ENCODE data around the gene SUSD3. TPM values are rescaled to one million over a fixed set of nuclear protein-coding genes. Genes with fewer than 3 reads are reported as not detected.

The SUSD3 gene
- total RNA-seq, 1 donor from 2014 or later, result not detected

DNA sequence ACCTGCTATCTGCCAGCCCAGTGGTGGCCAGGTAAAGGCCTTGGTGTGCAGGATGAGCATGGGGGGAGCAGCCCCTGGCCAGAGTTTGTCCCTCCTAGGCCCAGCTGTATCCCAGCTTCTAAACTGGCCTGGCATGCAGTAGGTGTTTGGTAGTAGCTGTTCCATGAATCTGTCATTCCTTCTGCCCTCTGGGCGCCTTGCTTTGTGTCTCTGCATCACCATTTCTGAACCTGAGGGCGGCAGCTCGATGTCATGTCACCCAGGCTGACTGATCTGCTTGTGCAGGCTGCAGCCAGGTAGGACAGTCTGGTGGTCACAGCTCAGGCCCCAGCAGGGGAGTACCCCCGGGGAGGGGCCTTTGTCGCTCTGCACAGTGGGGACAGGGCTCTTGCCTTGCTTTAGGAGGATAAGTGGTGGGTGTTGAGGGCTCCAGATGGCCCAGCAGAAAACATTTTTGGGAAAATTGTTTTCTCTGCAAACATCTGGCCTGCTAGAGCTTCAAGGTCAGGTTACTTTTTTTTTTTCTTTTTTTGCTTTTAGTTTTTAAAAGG, 4.6 kb upstream of the SUSD3 start:
- no peaks in the 10 kb centered on the region for H3K4me1 Mint-ChIP-seq
- H3K27me3 Mint-ChIP-seq (ENCODE audit: low read depth), result peaks cover 4% of the 10 kb centered on the region
- no peak overlapping the region for H3K4me3 Mint-ChIP-seq
- H3K27ac Mint-ChIP-seq (ENCODE audit: unreplicated experiment), result no peak overlapping the region
- TF ChIP-seq, protein P1, sequence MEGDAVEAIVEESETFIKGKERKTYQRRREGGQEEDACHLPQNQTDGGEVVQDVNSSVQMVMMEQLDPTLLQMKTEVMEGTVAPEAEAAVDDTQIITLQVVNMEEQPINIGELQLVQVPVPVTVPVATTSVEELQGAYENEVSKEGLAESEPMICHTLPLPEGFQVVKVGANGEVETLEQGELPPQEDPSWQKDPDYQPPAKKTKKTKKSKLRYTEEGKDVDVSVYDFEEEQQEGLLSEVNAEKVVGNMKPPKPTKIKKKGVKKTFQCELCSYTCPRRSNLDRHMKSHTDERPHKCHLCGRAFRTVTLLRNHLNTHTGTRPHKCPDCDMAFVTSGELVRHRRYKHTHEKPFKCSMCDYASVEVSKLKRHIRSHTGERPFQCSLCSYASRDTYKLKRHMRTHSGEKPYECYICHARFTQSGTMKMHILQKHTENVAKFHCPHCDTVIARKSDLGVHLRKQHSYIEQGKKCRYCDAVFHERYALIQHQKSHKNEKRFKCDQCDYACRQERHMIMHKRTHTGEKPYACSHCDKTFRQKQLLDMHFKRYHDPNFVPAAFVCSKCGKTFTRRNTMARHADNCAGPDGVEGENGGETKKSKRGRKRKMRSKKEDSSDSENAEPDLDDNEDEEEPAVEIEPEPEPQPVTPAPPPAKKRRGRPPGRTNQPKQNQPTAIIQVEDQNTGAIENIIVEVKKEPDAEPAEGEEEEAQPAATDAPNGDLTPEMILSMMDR (conservative IDR thresholded peaks at IDR 0.05), result no peak
- DNase-seq (ENCODE audit: low read depth, low spot score), result no peak
- H3K9me3 Mint-ChIP-seq, result no peaks in the 10 kb centered on the region
- H3K36me3 Mint-ChIP-seq (ENCODE audit: low read depth), result no peaks in the 10 kb centered on the region

DNA sequence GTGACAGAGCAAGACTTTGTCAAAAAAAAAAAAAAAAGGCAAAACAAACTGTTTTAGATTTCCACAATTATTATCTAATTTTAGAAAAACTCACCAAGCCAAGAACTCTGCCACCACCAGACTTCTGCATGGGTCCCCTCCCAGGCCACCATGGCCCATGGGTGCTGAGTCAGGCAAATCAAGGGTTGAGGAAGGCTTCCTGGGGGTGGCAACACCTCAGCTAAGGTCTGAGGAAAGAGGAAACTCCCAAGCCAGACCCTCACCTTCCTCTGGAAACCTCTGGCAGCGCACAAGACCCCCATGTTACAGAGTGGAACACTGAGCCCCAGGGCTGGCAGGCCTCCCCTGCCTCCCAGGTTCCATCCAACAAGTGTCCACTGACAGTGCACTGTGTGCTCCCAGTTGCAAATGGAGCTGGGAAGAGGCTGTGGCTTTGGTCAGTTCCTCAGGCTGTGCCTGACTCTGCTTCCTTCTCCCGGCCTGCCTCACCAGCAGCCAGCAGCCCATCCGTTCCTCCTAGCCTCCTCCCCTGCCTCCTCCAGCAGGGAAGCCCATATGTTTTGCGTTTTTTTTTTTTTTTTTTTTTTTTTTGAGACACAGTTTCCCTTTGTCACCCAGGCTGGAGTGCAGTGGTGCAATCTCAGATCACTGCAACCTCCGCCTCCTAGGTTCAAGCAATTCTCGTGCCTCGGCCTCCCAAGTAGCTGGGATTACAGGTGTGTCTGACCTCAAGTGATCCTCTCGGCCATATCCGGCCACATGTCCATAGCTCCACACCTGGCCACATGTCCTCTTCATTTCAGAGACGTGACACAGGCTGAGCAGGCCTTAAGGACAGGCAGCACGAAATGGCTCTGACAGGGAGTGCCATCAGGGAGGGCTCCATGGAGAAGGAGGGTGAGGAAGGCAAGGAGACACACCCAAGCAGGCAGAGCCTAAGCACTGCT, 3.5 kb upstream of the SUSD3 start:
- no peaks in the 10 kb centered on the region for H3K36me3 Mint-ChIP-seq (ENCODE audit: low read depth)
- no peak for DNase-seq (ENCODE audit: low read depth, low spot score)
- H3K27me3 Mint-ChIP-seq (ENCODE audit: low read depth), result peaks cover 14% of the 10 kb centered on the region
- H3K27ac Mint-ChIP-seq (ENCODE audit: unreplicated experiment), result peak overlapping the region; percentile 50
- TF ChIP-seq, protein P1 (conservative IDR thresholded peaks at IDR 0.05), result no peak
- no peaks in the 10 kb centered on the region for H3K9me3 Mint-ChIP-seq
- no peaks in the 10 kb centered on the region for H3K4me1 Mint-ChIP-seq
- no peak overlapping the region for H3K4me3 Mint-ChIP-seq

DNA sequence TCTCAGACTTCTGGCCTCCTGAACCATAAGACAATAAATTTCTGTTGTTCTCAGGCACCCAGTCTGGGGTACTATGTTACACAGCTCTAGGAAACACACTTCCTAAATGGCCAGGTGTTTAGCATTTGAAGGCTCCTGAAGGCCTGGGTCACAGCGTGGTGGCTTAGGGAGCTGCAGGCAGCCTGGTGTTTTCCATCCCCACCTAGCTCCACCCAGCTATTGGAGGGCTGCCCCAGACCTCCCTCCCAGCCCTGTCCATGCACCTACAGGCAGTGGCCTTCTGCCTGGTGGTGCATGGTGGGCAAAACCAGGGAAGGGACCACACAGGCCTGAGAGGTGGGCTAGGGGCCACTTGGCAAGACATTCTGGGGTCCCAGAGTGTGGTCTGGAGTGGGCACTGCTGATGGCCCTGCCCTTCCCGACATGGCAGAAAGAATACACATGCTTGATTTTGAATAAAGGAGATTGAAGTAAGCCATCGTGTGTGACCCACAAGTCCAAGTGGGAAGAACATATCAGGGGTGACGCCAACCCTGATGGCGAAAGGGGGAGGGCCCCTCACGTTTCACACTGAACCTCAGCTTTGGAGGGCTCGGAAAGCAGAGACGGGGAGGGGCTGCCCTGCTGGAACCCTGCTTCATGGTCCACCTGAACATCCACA, 1.3 kb upstream of the SUSD3 start:
- H3K4me1 Mint-ChIP-seq, result no peaks in the 10 kb centered on the region
- no peaks in the 10 kb centered on the region for H3K9me3 Mint-ChIP-seq
- H3K27me3 Mint-ChIP-seq (ENCODE audit: low read depth), result peaks cover 18% of the 10 kb centered on the region
- H3K4me3 Mint-ChIP-seq, result no peak overlapping the region
- DNase-seq (ENCODE audit: low read depth, low spot score), result no peak
- H3K27ac Mint-ChIP-seq (ENCODE audit: unreplicated experiment), result no peak overlapping the region
- TF ChIP-seq, protein P1 (conservative IDR thresholded peaks at IDR 0.05), result no peak
- no peaks in the 10 kb centered on the region for H3K36me3 Mint-ChIP-seq (ENCODE audit: low read depth)

DNA sequence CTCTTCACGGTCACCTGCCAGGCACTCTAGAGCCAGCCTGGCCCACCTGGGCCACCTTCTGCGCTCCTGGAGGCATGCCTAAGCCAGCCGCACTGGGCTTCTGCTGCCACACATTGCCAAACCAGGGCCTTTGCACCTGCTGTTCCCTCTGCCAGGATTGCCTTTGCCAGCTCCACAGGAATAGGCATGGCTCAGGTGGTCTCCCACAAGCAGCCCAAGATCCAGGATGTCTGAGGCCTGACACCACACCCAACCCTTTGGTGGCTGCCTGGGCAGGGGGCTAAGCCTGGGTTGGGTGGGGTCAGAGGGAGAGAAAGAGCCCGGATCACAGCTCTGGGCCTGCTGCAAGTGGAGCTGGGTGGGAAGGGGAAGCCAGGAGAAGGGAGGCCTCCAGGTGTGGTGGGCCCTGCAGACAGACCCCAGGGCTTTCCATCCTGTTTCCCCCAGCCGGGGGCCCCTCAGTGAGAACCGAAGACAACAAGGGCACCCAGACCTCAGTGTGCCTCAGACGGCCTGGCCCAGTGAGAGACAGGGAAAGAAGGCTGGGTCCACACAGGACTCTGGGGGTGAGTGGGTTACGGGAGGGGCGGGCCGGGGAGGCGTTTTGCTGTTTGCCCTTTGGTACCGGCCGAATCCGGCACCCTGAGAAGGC, 672 bp upstream of the SUSD3 start:
- Mint-ChIP-seq H3K4me3 (no peak overlapping the region), H3K9me3 (no peaks in the 10 kb centered on the region), H3K27ac (ENCODE audit: unreplicated experiment) (no peak overlapping the region), H3K4me1 (no peaks in the 10 kb centered on the region), H3K36me3 (ENCODE audit: low read depth) (no peaks in the 10 kb centered on the region), H3K27me3 (ENCODE audit: low read depth) (peaks cover 22% of the 10 kb centered on the region)
- TF ChIP-seq, protein P1 (conservative IDR thresholded peaks at IDR 0.05), result no peak
- DNase-seq (ENCODE audit: low read depth, low spot score), result no peak

DNA sequence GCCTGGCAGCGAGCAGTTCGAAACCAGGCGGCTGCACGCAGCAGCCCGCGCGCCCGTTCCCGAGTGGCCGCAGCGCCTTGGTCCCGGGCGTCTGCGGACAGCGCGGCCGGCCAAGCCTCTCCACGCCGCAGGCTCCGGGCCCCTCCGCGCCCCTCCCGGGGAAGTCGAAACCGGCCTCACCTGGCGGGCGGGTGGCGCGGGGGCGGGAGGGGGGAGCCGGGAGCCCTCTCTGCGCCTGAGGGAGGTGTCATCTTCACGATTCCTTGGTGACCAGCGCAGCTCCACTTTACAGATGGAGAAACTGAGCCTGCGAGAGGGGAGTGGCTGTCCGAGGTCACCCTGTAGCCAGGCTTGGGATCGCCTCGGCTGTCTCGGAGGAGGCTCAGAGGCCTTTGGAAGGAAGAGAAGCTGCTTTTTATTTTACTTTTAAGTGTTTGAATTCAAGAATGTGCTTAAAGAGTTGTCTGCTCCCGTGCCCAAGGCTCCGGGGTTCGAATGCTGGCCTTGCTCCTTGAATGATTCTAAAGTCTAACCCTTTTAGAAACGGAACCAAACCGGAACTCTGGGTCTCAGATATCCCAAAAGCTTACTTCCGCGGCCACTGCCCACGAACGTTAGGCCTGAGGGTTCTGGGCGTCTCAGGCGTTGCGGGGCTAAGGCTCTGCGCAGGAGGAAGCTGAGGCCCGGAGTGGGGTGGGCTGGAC, 662 bp downstream of the SUSD3 start:
- Mint-ChIP-seq H3K4me1 (no peaks in the 10 kb centered on the region), H3K27me3 (ENCODE audit: low read depth) (peaks cover 22% of the 10 kb centered on the region), H3K9me3 (no peaks in the 10 kb centered on the region), H3K36me3 (ENCODE audit: low read depth) (no peaks in the 10 kb centered on the region), H3K27ac (ENCODE audit: unreplicated experiment) (no peak overlapping the region), H3K4me3 (no peak overlapping the region)
- no peak for DNase-seq (ENCODE audit: low read depth, low spot score)
- TF ChIP-seq, protein P1 (conservative IDR thresholded peaks at IDR 0.05), result no peak

Measured in neural crest cell (in vitro differentiated cells).